Spinal cord (tissue), 10 donors: ENCODE data around the gene MKX. TPM values are rescaled to one million over a fixed set of nuclear protein-coding genes. Genes with fewer than 3 reads are reported as not detected.

Source experiments
- DNase-seq, 6 donors: peaks; one replicate each; pipeline versions ENCODE4 v3.0.0 to v3.0.0-alpha.2; 2013 to 2015; ENCODE audit warnings: low spot score in 6 of 6, low read depth in 4 of 6
- H3K27ac ChIP-seq: one replicate; pipeline ENCODE4 v1.5.1; 2013; ENCODE audit warnings: low read depth, low read length, control low read depth
- H3K27me3 ChIP-seq: one replicate; pipeline ENCODE4 v1.6.1; 2013; ENCODE audit warnings: low read length; ENCODE audit not compliant: control insufficient read depth, insufficient read depth
- H3K36me3 ChIP-seq: one replicate; pipeline ENCODE4 v1.6.1; 2013; ENCODE audit warnings: low read length; ENCODE audit not compliant: control insufficient read depth, insufficient read depth
- H3K4me1 ChIP-seq: one replicate; pipeline ENCODE4 v1.6.1; 2013; ENCODE audit warnings: low read length; ENCODE audit not compliant: control insufficient read depth, insufficient read depth
- H3K4me3 ChIP-seq: one replicate; pipeline ENCODE4 v1.5.1; 2013; ENCODE audit warnings: low read depth, low read length, control low read depth
- H3K9me3 ChIP-seq: one replicate; pipeline ENCODE4 v1.6.1; 2013; ENCODE audit warnings: low read length; ENCODE audit not compliant: control insufficient read depth, insufficient read depth
- WGBS: methylation state at CpG from one replicate; pipeline ENCODE4 v1.1.5; 2013; ENCODE audit warnings: missing lambda C conversion rate; ENCODE audit not compliant: insufficient coverage; 5-methylcytosine and 5-hydroxymethylcytosine counted together
- polyA plus RNA-seq, 2 donors: library from polyadenylated mRNA; unstranded; fragments of 120-200 nt; gene quantifications; one replicate each; pipeline ENCODE4 v1.2.1, GENCODE V29; 2013; ENCODE audit not compliant: insufficient read length in 2 of 2
- total RNA-seq, 2 donors: library from RNA; depleted of rRNA in 1 of 2; stranded (reverse); fragments of 120-200 nt in 1 of 2; fragments of >200 nt in 1 of 2; gene quantifications; one replicate each; pipeline versions ENCODE4 v1.2.3 to v1.2.4, GENCODE V29; 2013 to 2014
- donor health status: healthy.

The MKX gene
- total and polyA plus RNA-seq, 4 donors: 2.3 to 6.6 (median 3.0) TPM

DNA sequence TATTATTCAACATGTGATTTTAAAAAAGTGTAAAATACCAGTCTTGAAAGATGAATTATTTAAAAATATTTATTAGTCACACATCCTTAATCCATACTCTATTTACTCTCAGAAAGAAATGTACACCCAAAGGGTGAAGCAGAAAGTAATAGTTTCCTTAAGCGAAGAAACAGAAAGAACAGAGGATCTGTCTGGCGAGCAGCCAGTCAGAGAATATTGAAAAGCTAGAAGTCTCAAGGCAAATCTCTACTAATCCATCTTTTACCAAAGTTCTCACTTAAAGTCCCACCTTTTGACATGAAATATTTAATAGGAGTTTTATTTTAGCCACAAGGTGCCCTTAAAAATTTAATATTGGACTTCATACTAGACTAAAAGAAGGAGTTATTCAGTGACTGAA is 46.7 kb downstream of the MKX start:
- DNase-seq: no peak

GRCh38 chr10:27696466-27696865 is 49.2 kb downstream of the MKX start:
- Histone ChIP-seq H3K27ac (no peak overlapping the region), H3K27me3 (no peaks in the 10 kb centered on the region), H3K9me3 (no peaks in the 10 kb centered on the region), H3K4me1 (no peaks in the 10 kb centered on the region), H3K4me3 (no peak overlapping the region), H3K36me3 (no peaks in the 10 kb centered on the region)
- no CpG with 5 or more reads among the region's 3 CpGs for WGBS
- no peak for DNase-seq

More for the DNA sequence above, 46.7 kb downstream of the MKX start:
- Histone ChIP-seq H3K27ac (no peak overlapping the region), H3K36me3 (no peaks in the 10 kb centered on the region), H3K4me1 (no peaks in the 10 kb centered on the region), H3K4me3 (no peak overlapping the region), H3K27me3 (no peaks in the 10 kb centered on the region), H3K9me3 (no peaks in the 10 kb centered on the region)
- no CpG with 5 or more reads among the region's 2 CpGs for WGBS

- Histone ChIP-seq H3K4me1 (no peaks in the 10 kb centered on the region), H3K27me3 (no peaks in the 10 kb centered on the region), H3K9me3 (no peaks in the 10 kb centered on the region), H3K27ac (no peak overlapping the region), H3K4me3 (no peak overlapping the region), H3K36me3 (no peaks in the 10 kb centered on the region)
- WGBS: no CpG with 5 or more reads among the region's 2 CpGs
- no peak for DNase-seq
Measured at GRCh38 chr10:27695706-27696105, 49.9 kb downstream of the MKX start.

- no CpG with 5 or more reads among the region's 6 CpGs for WGBS
- DNase-seq: no peak
- no peak overlapping the region for H3K27ac ChIP-seq
Measured at GRCh38 chr10:27695088-27695487, 50.5 kb downstream of the MKX start.

GRCh38 chr10:27692663-27693062 is 53.0 kb downstream of the MKX start:
- Histone ChIP-seq H3K9me3 (no peaks in the 10 kb centered on the region), H3K4me3 (no peak overlapping the region), H3K27ac (no peak overlapping the region), H3K36me3 (no peaks in the 10 kb centered on the region), H3K27me3 (no peaks in the 10 kb centered on the region), H3K4me1 (no peaks in the 10 kb centered on the region)
- WGBS: 68% methylated on average over 3 of the region's 3 CpGs
- no peak for DNase-seq

More at GRCh38 chr10:27695088-27695487, 50.5 kb downstream of the MKX start:
- Histone ChIP-seq H3K4me3 (no peak overlapping the region), H3K36me3 (no peaks in the 10 kb centered on the region), H3K4me1 (no peaks in the 10 kb centered on the region), H3K9me3 (no peaks in the 10 kb centered on the region), H3K27me3 (no peaks in the 10 kb centered on the region)

DNA sequence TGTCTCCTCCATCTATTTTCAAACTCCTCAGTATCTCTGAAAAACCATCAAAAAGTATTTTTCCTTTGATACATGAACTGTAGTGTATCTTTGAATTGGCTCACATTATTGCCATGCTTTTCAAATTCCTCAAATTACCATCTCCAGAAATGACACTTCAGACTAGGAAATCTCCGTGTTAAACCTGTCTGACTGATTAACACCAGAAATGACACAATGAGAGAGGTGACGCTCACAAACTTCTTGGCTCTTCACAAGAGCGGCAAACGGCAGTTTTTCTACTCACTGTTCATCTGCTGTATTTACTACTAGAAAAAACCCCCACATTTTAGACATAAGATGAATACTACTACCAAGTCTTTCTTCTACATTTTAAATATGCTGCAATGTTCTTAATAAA is 56.6 kb downstream of the MKX start:
- no peaks in the 10 kb centered on the region for H3K27me3 ChIP-seq
- H3K36me3 ChIP-seq: no peaks in the 10 kb centered on the region
- 89% methylated on average over 4 of the region's 4 CpGs for WGBS
- no peak overlapping the region for H3K4me3 ChIP-seq
- no peak for DNase-seq
- H3K4me1 ChIP-seq: no peaks in the 10 kb centered on the region
- H3K9me3 ChIP-seq: no peaks in the 10 kb centered on the region
- no peak overlapping the region for H3K27ac ChIP-seq

- Histone ChIP-seq H3K4me3 (no peak overlapping the region), H3K27ac (no peak overlapping the region), H3K27me3 (no peaks in the 10 kb centered on the region), H3K36me3 (no peaks in the 10 kb centered on the region), H3K9me3 (no peaks in the 10 kb centered on the region), H3K4me1 (no peaks in the 10 kb centered on the region)
- DNase-seq: no peak
- WGBS: no CpG with 5 or more reads among the region's 1 CpG
Measured at GRCh38 chr10:27688276-27688675, 57.3 kb downstream of the MKX start.

DNA sequence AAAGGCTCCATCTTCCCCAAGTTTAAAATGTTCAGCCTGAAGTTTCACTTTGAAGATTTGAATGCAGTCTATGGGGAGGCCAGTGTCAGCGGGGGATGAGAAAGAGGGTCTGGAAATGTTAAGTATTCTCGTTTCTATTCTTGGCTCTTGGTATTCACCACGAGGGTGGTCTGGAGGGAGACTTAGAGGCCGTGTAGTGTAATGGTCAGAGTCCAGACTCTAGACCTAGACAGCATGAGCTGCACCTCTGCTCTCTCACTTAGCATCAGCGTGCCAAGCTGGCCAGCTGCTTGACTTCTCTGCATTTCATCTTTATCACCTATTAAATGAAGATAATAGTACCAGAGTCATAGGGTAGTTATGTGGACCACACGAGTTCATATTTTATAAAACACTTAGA is 57.9 kb downstream of the MKX start:
- Histone ChIP-seq H3K9me3 (no peaks in the 10 kb centered on the region), H3K4me3 (no peak overlapping the region), H3K27me3 (no peaks in the 10 kb centered on the region), H3K36me3 (no peaks in the 10 kb centered on the region), H3K27ac (no peak overlapping the region), H3K4me1 (no peaks in the 10 kb centered on the region)
- DNase-seq: no peak
- WGBS: 45% methylated on average over 3 of the region's 6 CpGs

DNA sequence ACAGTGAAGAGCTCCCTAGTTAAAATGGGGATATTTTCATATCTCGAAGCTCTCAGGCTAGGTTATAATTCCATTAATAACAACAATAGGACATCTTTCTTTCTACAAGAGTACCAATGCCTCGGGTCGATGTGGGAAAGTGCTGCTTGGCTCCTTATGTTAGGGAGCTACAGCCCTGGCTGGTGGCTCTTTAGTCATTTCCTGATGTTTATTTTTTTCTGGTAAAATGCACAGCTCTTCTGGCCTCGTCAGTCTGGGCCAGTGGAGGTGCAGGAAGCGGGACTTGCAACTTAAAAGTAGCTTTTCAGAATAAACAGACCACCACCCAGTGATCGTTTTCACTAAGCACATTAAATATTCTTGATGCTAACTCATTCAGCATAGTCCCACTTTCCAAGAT is 58.3 kb downstream of the MKX start:
- Histone ChIP-seq H3K27me3 (no peaks in the 10 kb centered on the region), H3K4me1 (no peaks in the 10 kb centered on the region), H3K27ac (no peak overlapping the region), H3K36me3 (no peaks in the 10 kb centered on the region), H3K4me3 (no peak overlapping the region), H3K9me3 (no peaks in the 10 kb centered on the region)
- DNase-seq: no peak
- WGBS: 80% methylated on average over 1 of the region's 6 CpGs

- Histone ChIP-seq H3K4me1 (no peaks in the 10 kb centered on the region), H3K27ac (no peak overlapping the region), H3K27me3 (no peaks in the 10 kb centered on the region), H3K9me3 (no peaks in the 10 kb centered on the region), H3K36me3 (no peaks in the 10 kb centered on the region), H3K4me3 (no peak overlapping the region)
- DNase-seq: no peak
- 98% methylated on average over 7 of the region's 8 CpGs for WGBS
Measured at GRCh38 chr10:27685681-27686080, 59.9 kb downstream of the MKX start.
